HL-60 (cell line): Measurements from ENCODE around the gene TSPAN15.

Experiments used
- POLR2AphosphoS5 ChIP-seq: IDR thresholded peaks from 2 replicates; pipeline ENCODE4 v1.6.1; 2012; ENCODE audit warnings: low read depth
- TF ChIP-seq, protein P1 (sequence below): IDR thresholded peaks from one replicate; pipeline ENCODE4 v1.5.1; 2011; ENCODE audit warnings: low read length, control low read depth, inconsistent platforms; ENCODE audit not compliant: insufficient read depth

DNA sequence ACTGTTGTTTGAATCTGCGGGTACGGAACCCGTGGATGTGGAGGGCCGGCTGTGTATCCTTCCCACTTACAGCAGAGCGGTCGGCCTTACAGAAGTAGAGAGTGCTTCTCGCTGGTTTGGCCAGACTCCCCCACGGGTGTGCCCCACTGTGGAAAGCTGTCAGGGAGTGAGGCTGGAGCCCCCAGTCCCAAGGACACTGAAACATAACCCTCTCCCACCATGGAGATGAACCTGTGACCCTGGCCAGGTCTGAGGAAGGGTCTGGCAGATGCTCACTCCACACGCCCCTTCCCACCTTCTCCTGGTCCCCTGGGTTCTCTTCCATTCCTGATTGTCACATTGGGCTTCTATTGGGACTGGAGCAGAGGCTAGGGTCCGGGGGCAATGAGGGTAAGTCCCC lies 39.6 kb downstream of the TSPAN15 start:
- TF ChIP-seq, protein P1, sequence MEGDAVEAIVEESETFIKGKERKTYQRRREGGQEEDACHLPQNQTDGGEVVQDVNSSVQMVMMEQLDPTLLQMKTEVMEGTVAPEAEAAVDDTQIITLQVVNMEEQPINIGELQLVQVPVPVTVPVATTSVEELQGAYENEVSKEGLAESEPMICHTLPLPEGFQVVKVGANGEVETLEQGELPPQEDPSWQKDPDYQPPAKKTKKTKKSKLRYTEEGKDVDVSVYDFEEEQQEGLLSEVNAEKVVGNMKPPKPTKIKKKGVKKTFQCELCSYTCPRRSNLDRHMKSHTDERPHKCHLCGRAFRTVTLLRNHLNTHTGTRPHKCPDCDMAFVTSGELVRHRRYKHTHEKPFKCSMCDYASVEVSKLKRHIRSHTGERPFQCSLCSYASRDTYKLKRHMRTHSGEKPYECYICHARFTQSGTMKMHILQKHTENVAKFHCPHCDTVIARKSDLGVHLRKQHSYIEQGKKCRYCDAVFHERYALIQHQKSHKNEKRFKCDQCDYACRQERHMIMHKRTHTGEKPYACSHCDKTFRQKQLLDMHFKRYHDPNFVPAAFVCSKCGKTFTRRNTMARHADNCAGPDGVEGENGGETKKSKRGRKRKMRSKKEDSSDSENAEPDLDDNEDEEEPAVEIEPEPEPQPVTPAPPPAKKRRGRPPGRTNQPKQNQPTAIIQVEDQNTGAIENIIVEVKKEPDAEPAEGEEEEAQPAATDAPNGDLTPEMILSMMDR = no peak
- no peak for TF ChIP-seq POLR2AphosphoS5
